D341Med (cell line): ENCODE data around the gene ZDHHC17.
"Not testable (repeated sequence)": the region's sequence is repeated elsewhere in the genome, so short reads cannot be mapped to it uniquely, and the experiment has no call there.

Experiments
- DNase-seq: peaks from one replicate; pipeline ENCODE4 v3.0.0; 2012; ENCODE audit warnings: low spot score

ZDHHC17 gene

GRCh38 chr12:76763746-76764675, at the start of gene ZDHHC17:
Gene ZDHHC17, plus strand, starts transcription at chr12:76764115. Its CDS starts 122 bp downstream, at chr12:76764237.
- DNase-seq = peak; percentile 98

DNA sequence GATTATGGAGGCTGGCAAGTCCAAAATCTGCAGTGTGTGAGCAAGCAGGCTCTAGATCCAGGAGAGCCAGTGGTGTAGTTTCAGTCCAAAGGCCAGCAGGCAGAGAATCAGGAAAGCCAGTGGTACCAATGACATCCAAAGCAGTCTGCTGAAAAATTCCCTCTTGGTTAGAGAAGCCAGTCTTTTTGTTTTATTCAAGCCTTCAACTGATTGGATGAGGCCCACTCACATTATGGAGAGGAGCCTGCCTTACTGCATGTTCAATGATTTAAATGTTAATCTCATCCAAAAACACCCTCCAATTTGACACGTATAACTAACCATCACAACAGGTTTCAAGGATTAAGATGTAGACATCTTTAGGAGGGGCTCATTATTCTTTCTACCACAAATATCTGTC, 49.5 kb upstream of the ZDHHC17 start:
- DNase-seq = no peak

DNA sequence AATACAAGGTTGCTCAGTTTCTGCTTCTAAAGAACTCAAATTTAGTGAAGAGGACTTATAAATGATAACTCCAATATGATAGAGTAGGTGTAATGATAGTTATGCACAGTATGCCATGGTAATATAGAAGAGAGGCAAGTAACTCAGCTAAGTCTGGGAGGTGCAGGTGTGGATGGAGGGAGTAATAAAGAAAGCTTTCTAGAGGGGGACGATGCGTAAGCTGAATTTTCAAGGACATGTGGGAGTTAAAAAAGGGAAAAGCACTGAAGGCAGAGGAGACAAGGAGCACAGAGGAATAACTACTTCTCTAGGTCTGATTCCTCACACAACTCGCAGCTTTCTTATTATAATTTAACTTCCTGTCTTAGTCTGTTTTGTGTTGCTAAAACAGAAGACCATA, 49.1 kb upstream of the ZDHHC17 start:
- no peak for DNase-seq

DNA sequence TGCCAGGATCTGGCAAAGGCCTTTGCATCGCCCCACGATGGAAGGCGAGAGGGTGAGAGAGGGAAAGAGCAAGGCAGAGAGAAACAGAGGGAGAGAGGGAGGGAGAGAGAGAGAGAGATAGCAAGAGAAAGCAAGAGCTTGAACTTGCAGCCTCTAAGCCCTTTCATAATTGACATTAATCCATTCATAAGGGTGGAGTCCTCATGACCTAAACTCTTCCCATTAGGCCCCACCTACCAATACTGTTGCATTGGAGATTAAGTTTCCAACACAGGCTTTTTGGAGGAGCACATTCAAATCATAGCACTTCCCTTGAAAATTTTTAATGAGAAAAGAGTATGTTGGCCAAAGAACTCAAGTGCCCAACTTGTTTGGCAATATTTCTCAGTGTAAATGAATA, 48.6 kb upstream of the ZDHHC17 start:
- DNase-seq = no peak

- DNase-seq = no peak
Observed at GRCh38 chr12:76717314-76717713, 46.6 kb upstream of the ZDHHC17 start.

DNA sequence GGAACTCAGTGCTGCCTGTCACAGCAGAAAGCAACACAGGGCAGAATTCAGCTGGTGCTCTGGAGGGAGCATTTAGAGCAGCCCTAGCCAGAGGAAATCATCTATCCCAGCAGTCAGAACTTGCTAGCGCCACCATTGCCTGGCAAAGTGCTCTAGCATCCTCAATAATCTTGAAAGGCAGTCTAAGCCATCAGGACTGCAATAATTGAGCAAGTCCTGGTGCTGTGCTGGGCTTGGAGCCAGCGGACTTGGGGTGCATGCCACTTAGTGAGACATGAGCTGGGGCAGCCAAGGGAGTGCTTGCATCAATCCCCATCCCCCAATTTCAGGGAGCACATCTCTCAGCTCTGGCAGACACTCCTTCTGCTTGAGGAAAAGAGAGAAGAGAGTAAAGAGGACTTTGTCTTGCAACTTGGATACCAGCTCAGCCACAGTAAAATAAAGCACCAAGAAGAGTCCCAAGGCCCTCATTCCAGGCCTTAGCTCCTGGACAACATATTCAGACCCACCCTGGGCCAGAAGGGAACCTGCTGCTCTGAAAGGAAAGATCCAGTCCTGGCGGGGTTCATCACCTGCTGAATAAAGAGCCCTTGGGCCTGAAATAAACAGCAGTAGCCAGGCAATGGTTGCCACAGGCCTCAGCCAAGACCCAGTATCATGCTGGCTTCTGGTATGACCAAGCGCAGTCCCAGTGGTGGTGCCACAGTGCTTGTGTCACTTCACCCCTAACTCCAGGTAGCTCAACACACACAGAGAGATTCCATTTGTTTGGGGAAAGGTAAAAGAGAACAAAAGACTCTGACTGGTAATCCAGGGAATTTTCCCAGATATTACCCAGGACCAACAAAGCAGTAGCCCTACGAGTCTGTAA, 44.5 kb upstream of the ZDHHC17 start:
- DNase-seq = no peak

GRCh38 chr12:76720068-76720467, 43.8 kb upstream of the ZDHHC17 start:
- DNase-seq = no peak

GRCh38 chr12:76726626-76727025, 37.3 kb upstream of the ZDHHC17 start:
- no peak for DNase-seq

- DNase-seq = not testable (repeated sequence)
Observed at GRCh38 chr12:76732188-76732587, 31.7 kb upstream of the ZDHHC17 start.

DNA sequence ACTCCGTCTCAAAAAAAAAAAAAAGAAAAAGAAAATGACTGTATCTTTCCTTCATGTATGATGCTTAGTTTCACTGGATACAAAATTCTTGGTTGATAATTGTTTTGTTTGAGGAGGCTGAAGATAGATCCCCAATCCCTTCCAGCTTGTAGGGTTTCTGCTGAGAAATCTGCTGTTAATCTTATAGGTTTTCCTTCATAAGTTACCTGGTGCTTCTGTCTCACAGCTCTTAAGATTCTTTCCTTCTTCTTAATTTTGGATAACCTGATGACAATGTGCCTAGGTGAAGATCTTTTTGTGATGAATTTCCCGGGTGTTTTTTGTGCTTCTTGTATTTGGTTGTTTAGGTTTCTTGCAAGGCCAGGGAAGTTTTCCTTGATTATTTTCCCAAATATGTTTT, 26.2 kb upstream of the ZDHHC17 start:
- DNase-seq = not testable (repeated sequence)

- DNase-seq = no peak
Observed at GRCh38 chr12:76738824-76739579, 24.9 kb upstream of the ZDHHC17 start.

DNA sequence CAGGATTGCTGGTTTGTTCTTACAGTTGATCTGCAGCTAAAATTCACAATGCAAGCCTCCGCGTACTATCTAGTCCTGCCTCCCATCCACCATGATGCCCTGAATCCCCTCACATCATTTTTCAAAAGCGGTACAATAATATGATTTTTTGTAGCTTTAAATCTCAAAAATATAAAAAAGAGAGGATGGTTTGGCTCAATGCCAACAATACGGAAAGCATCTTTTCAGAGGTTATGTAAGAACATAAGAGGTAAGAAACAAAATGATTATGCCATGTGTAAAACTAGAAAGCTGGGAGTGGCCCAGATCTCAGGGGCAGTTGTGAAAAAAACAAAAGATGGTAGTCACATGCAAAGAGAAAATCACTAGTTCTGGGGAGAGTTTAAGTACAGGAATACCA, 24.0 kb upstream of the ZDHHC17 start:
- DNase-seq = no peak

- DNase-seq = no peak
Observed at GRCh38 chr12:76740501-76740900, 23.4 kb upstream of the ZDHHC17 start.

GRCh38 chr12:76745343-76745742, 18.6 kb upstream of the ZDHHC17 start:
- no peak for DNase-seq

DNA sequence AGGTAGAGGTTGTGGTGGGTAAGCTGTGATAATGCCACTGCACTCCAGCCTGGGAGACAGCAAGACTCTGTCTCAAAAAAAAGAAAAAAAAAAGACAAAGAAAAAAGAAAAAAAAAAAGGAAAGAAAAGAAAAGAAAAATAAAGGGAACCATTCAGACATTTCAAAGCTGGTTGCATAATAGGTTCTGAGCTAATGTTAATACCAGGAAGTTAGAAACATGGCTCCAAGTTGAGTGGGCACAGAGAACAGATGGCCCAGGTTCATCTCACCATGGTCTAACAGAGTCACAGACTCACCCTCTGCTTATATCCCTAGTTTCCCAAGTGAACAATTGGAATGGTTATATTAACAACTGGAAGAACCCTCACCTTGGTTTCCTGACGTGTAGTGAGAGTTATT, 17.4 kb upstream of the ZDHHC17 start:
- DNase-seq = no peak

GRCh38 chr12:76747245-76747644, 16.7 kb upstream of the ZDHHC17 start:
- no peak for DNase-seq

DNA sequence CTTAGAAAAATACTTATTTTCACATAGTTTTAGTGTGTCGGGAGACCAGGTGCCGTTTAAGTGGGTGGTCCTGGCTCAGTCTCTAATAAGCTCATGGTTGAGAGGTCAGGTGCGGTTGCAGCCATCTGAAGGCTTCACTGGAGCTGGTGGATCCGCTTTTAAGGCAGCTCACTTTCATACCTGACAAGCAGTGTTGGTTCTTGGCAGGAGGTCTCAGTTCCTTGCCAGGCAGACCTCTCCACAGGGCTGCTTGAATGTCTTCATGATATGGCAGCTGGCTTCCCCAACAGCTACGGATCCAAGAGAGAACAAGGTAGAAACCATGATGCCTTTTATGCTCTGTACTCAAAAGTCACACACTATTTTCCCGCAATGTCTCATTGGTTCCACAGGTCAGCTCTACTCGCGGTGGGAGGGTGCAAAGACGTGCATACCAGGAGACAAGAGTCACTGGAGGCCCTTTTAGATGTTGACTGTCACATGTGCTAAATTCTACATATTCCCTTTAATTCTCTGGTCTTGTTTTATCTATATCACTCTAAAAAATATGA, 8.0 kb upstream of the ZDHHC17 start:
- DNase-seq = no peak

DNA sequence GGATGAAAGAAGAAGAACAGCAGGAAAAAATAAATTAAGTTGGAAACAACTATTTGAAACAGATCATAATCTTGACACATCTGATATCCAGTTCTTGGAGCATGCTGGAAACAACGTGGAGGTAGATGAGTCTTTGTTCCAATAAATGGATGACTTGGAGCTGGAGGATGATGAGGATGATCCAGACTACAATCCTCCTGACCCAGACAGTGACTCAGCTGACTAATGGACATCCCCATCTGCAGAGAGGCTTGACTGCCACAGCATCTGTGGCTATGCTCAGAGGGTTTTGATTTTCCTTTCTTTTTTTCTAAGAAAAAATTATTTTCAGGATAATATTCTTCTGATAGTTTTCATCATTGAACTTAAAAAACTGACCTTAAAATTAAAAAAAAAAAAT, 6.2 kb upstream of the ZDHHC17 start:
- no peak for DNase-seq

DNA sequence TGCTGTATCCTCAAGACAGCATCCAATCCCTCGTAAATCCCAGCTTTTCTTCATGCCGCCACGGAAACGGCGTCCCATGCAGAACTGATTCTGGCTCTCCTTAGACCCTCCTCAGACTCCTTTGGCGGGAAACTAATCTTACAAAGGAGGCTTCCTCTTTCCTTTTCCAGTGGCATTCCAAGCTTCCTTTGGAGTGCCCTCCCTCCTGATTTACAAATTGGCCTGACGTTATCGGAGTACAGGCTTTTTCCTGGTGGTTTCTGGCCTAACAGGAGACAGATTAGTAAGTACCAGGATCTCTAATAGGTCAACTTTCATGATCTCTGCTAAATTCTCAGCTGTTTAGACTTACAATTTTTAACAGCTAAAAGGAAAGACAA, 1.3 kb upstream of the ZDHHC17 start:
- DNase-seq = peak; percentile 44

DNA sequence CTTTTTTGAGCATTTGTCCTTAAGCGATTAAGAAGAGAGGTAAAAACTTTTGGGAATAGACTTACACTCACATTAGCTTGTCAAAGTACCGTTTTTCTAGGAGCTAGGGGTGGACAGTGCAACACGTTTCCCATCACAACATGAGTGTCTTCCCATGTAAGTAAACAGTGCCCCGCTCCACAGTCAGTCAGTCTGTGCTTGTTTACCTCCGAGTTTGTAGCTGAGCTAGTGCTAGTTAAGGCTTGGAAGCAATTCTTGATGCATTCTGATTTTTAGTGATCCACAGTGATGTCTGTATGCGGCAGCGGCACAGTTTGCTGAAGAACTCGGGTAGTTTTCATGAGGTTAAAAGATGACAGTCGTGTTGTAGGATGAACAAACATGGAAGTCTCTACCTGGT, 941 bp downstream of the ZDHHC17 start:
- DNase-seq = no peak

DNA sequence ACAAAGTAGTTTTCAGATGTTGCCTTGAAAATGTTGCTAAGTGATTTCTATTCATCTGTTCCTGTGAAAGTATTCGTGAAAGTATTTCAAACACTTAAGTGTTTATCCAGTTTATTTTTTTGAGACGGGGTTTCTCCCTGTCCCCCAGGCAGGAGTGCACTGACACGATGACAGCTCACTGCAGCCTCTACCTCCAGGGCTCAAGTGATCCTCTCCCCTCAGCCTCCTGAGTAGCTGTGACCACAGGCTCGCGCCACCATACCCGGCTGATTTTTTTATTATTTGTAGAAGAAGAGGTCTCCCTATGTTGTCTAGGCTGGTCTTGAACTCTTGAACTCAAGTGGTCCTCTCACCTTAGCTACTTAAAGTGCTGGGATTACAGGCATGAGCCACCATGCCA, 1.7 kb downstream of the ZDHHC17 start:
- DNase-seq = no peak

DNA sequence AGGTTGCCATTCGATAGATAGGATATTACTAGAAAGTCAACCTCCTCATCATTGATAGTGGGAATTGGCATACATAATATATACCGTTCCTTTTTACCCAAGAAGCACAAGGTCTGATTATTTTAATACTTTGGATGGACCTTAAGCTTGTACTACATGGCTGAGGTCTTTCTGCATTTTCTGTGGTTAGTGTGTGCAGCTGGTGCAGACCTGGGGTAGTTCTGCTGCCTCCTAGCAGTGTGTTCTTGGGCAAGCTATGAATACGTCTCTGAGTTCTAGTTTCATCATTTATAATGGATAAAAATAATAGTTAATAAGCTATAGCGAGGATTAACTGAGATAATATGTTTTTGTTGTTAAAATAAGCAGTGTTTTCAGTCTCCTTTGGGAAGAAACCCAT, 2.2 kb downstream of the ZDHHC17 start:
- DNase-seq = no peak
